K562 (cell line): ENCODE results near the gene G6PC1. TPM values are rescaled to one million over a fixed set of nuclear protein-coding genes. Genes with fewer than 3 reads are reported as not detected.

ENCODE experiments used
- ATAC-seq: fragments of 200-7000 bp; cut with Tn5 transposase; 3 replicates; pipeline ENCODE4 v1.9.1; 2020; ENCODE audit warnings: moderate library complexity
- BruUV-seq: library from RNA; stranded (reverse); fragments of 400-500 nt; replicated peaks from 2 replicates; lab custom pipeline; 2021; lab: Mats Ljungman, UMichigan
- CTCF ChIA-PET: fragments of 300-600 bp; formaldehyde crosslinking; extraction: SDS; loops from one replicate; lab custom pipeline; 2021; ENCODE audit warnings: low intra/inter-chr PET ratio; lab: Yijun Ruan, JAX
- POLR2A ChIA-PET: fragments of 300-600, 350-650 bp; sonication (Branson Sonifier 250); formaldehyde crosslinking; extraction: SDS; loops from one replicate; lab custom pipeline; 2021; ENCODE audit warnings: antibody characterized with exemption, inconsistent platforms; lab: Yijun Ruan, JAX
- DNase-seq, 4 experiments: peaks; one replicate each; pipeline versions ENCODE4 v3.0.0 to v3.0.0-alpha.2; 2011 to 2018; ENCODE audit warnings: low spot score in 3 of 4, mixed read lengths in 3 of 4; ENCODE audit errors: extremely low read depth in 1 of 4
- FAIRE-seq: peaks from 2 replicates; lab custom pipeline; 2011; peaks lifted over from hg19 to GRCh38; lab: Jason Lieb, UNC
- H2AFZ ChIP-seq: 2 replicates; pipeline ENCODE4 v1.6.0; 2011; ENCODE audit warnings: low read depth, low read length, control low read depth, inconsistent platforms
- H3K27ac ChIP-seq: fragments of 200-600 bp; 3 replicates; pipeline ENCODE4 v1.8.0; 2011; ENCODE audit warnings: low read depth, mild to moderate bottlenecking, control low read depth, inconsistent platforms, low read length, moderate library complexity, mixed read lengths; ENCODE audit errors: extremely low read depth
- H3K27me3 ChIP-seq, 2 experiments: fragments of 300-600 bp in 1 of 2; 2 replicates in 1 of 2; 3 replicates in 1 of 2; pipeline versions ENCODE4 v1.6.0 to v1.8.0; 2011; ENCODE audit warnings: inconsistent platforms in 2 of 2, low read length in 2 of 2, mild to moderate bottlenecking in 1 of 2, mixed read lengths in 1 of 2, moderate library complexity in 1 of 2; ENCODE audit not compliant: control insufficient read depth in 2 of 2, insufficient read depth in 2 of 2
- H3K36me3 ChIP-seq: fragments of 300-600 bp; 3 replicates; pipeline ENCODE4 v1.8.0; 2011; ENCODE audit warnings: mild to moderate bottlenecking, low read length, inconsistent platforms; ENCODE audit not compliant: control insufficient read depth, insufficient read depth
- H3K4me1 ChIP-seq, 2 experiments: fragments of 200-600 bp in 1 of 2; replicated peaks in 1 of 2; 2 replicates in 1 of 2; 3 replicates in 1 of 2; pipeline versions ENCODE4 v1.5.1 to v1.8.0; 2011; ENCODE audit warnings: inconsistent platforms in 2 of 2, low read length in 2 of 2, mild to moderate bottlenecking in 1 of 2, mixed read lengths in 1 of 2, moderate library complexity in 1 of 2; ENCODE audit not compliant: control insufficient read depth in 2 of 2, insufficient read depth in 2 of 2
- H3K4me2 ChIP-seq: 2 replicates; pipeline ENCODE4 v1.6.1; 2011; ENCODE audit warnings: low read length, control low read depth, inconsistent platforms, mixed read lengths; ENCODE audit not compliant: insufficient read depth
- H3K4me3 ChIP-seq: fragments of 200-600 bp; sonication (generic), shearing (Covaris generic); 2 replicates; pipeline ENCODE4 v1.5.1; 2016; ENCODE audit warnings: control low read depth, inconsistent platforms
- H3K79me2 ChIP-seq: fragments of 200-600 bp; 3 replicates; pipeline ENCODE4 v1.8.0; 2011; ENCODE audit warnings: low read length, inconsistent platforms; ENCODE audit not compliant: control insufficient read depth, insufficient read depth
- H3K9ac ChIP-seq, 2 experiments: 2 replicates each; pipeline versions ENCODE4 v1.6.0 to v1.6.1; 2011; ENCODE audit warnings: low read depth in 2 of 2, low read length in 2 of 2, control low read depth in 1 of 2, inconsistent platforms in 1 of 2, mild to moderate bottlenecking in 1 of 2, mixed read lengths in 1 of 2; ENCODE audit not compliant: insufficient read depth in 1 of 2
- H3K9me1 ChIP-seq: one replicate; pipeline ENCODE4 v1.6.0; 2011; ENCODE audit warnings: inconsistent platforms, mild to moderate bottlenecking, low read length, moderate library complexity; ENCODE audit not compliant: control insufficient read depth, insufficient read depth
- H3K9me3 ChIP-seq: replicated peaks from 2 replicates; pipeline ENCODE4 v1.5.1; 2011; ENCODE audit warnings: low read depth, low read length, inconsistent platforms; ENCODE audit not compliant: control insufficient read depth, insufficient read depth
- H4K20me1 ChIP-seq: replicated peaks from 2 replicates; pipeline ENCODE4 v1.6.1; 2011; ENCODE audit warnings: low read length, inconsistent platforms, mixed read lengths; ENCODE audit not compliant: control insufficient read depth, insufficient read depth
- EP300 ChIP-seq: IDR thresholded peaks from 2 replicates; pipeline ENCODE4 v1.6.1; 2012; ENCODE audit warnings: low read length, improper control_type of control experiment
- HNRNPH1 ChIP-seq: fragments of 200-400 bp; formaldehyde crosslinking; optimal IDR thresholded peaks from 2 replicates; pipeline ENCODE3; 2017; ENCODE audit warnings: low read depth, mild to moderate bottlenecking, low read length, moderate library complexity
- NR2F6 ChIP-seq: fragments of 450-650 bp; formaldehyde crosslinking; IDR thresholded peaks from 2 replicates; pipeline ENCODE4 v1.4.0; 2020; ENCODE audit warnings: mild to moderate bottlenecking
- RBM17 ChIP-seq: fragments of 200-400 bp; formaldehyde crosslinking; IDR thresholded peaks from 2 replicates; pipeline ENCODE4 v1.6.1; 2017; ENCODE audit warnings: low read depth, mild to moderate bottlenecking, low read length, borderline replicate concordance
- ZNF263 ChIP-seq: sonication (generic); formaldehyde crosslinking; IDR thresholded peaks from 2 replicates; pipeline ENCODE4 v1.8.0; 2022; ENCODE audit warnings: mild to moderate bottlenecking, missing genetic modification reagents, borderline replicate concordance
- WGBS: fragments of 100-300 bp; shearing (Covaris generic); methylation state at CpG from one replicate; pipeline ENCODE4 v1.1.6; 2016; ENCODE audit warnings: low coverage, mixed read lengths; ENCODE audit not compliant: insufficient coverage; ENCODE audit errors: missing lambda C conversion rate; 5-methylcytosine and 5-hydroxymethylcytosine counted together
- in situ Hi-C: fragments of 300-500 bp; cut with MboI; formaldehyde crosslinking; loops from 4 replicates; pipeline ENCODE4 v1.15.0; 2018; ENCODE audit warnings: inconsistent platforms, mixed read lengths
- intact Hi-C: fragments of 100-400 bp; cut with micrococcal nuclease; formaldehyde crosslinking; loops from 2 replicates; pipeline ENCODE4 v1.14.2; 2022
- polyA plus RNA-seq, 8 experiments: library from polyadenylated mRNA; depleted of rRNA in 4 of 8; stranded (reverse) in 5 of 8; unstranded in 3 of 8; fragments of >200 nt; fragmentation: Nextera tagmentation in 2 of 8; fragmentation: Illumina TruSeq in 1 of 8; extraction: Ambion mirVana in 2 of 8; extraction: Trizol in 1 of 8; gene quantifications; 2 replicates each; pipeline versions ENCODE4 v1.2.1 to v1.2.3, GENCODE V29; 2011 to 2014; ENCODE audit warnings: inconsistent platforms in 1 of 8, missing spikeins in 1 of 8
- total RNA-seq, 7 experiments: library from RNA; depleted of rRNA in 6 of 7; stranded (reverse); fragments of >200 nt in 6 of 7; fragmentation: Illumina TruSeq in 2 of 7; extraction: Trizol in 2 of 7; gene quantifications; 2 replicates each; pipeline versions ENCODE4 v1.2.1 to v1.2.3, GENCODE V29; 2011 to 2021; ENCODE audit warnings: low replicate concordance in 1 of 7
- TF ChIP-seq, protein P1 (sequence below): fragments of 250-450 bp; sonication (Bioruptor Pico); IDR thresholded peaks from 2 replicates; pipeline ENCODE4 v1.5.0; 2021
- TF ChIP-seq, protein P2 (sequence below): fragments of 450-650 bp; formaldehyde crosslinking; IDR thresholded peaks from 2 replicates; pipeline ENCODE4 v1.4.0; 2020; ENCODE audit warnings: mild to moderate bottlenecking, moderate library complexity
- TF ChIP-seq, protein P3 (sequence below), 2 experiments: fragments of 450-650 bp in 1 of 2; sonication (generic) in 1 of 2; formaldehyde crosslinking in 1 of 2; IDR thresholded peaks in 1 of 2; conservative IDR thresholded peaks in 1 of 2; 2 replicates each; pipeline versions ENCODE4 v1.6.1 to v1.8.1; 2016 to 2023; ENCODE audit warnings: mild to moderate bottlenecking in 2 of 2, moderate library complexity in 2 of 2, inconsistent platforms in 1 of 2, missing genetic modification reagents in 1 of 2

The G6PC1 gene
- total and polyA plus RNA-seq, 9 of the 15 experiments (the other 6 are each of a cell fraction or from before 2014, with no cell fraction given), result not detected

DNA sequence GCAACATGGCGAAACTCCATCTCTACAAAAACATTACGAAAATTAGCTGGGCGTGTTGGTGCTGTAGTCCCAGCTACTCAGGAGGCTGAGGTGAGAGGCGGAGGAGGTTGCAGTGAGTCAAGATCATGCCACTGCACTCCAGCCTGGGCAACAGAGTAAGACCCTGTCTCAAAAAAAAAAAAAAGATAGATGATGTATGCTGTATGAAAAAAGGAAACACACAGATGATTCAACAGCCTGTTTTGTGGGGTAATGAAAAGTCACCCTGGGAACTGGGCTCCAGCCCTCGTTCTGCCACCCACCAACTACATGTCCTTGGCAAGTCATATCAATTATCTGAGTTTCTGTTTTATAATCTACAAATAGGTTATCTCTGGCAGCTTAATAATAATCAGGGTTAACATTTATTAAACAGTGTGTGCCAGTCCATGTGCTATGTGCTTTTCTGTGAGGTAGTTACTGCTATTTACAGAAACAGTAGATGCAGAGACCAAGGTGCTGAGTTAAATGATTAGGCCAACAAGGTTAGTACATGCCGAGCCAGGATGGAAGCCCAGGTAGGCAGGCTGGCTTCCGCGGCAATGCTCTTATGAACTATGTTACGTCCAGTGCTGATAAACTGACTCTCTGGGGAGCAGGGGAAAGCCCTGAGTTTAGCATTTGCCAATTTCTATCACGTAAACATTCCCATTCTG lies 1.1 kb downstream of the G6PC1 start (continued):
- TF ChIP-seq, protein P1, sequence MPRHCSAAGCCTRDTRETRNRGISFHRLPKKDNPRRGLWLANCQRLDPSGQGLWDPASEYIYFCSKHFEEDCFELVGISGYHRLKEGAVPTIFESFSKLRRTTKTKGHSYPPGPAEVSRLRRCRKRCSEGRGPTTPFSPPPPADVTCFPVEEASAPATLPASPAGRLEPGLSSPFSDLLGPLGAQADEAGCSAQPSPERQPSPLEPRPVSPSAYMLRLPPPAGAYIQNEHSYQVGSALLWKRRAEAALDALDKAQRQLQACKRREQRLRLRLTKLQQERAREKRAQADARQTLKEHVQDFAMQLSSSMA, result no peak
- TF ChIP-seq, protein P2, sequence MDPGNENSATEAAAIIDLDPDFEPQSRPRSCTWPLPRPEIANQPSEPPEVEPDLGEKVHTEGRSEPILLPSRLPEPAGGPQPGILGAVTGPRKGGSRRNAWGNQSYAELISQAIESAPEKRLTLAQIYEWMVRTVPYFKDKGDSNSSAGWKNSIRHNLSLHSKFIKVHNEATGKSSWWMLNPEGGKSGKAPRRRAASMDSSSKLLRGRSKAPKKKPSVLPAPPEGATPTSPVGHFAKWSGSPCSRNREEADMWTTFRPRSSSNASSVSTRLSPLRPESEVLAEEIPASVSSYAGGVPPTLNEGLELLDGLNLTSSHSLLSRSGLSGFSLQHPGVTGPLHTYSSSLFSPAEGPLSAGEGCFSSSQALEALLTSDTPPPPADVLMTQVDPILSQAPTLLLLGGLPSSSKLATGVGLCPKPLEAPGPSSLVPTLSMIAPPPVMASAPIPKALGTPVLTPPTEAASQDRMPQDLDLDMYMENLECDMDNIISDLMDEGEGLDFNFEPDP (CRISPR knock-in tag), result no peak

DNA sequence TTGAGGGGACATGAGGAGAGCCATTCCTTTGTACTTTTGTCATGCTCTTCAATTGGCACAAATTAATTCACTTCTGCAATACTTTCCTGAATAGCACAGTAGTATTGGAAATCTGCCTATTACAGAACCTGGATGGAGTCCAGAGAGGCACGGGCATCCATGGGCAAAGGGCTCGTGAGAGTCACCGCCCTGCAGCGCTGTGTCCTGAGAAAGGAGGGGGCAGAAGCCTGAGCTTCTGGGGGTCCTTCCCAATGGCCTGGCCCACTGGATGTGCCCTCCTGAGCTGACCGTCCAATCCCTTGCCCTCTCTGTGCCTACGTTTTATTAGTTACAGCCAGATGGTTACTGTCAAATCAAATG lies 3.5 kb downstream of the G6PC1 start:
- FAIRE-seq (no peak), ATAC-seq (no peak), DNase-seq (no peak)
- 14% methylated on average over 6 of the region's 6 CpGs for WGBS
- no peak overlapping the region for H3K27ac ChIP-seq
- POLR2A ChIA-PET, result interaction anchor here (0.5 to 1.4 kb wide), 2 partner anchors 56 to 110 kb away, joined by 3 read pairs; no protein-coding TSS in a partner anchor
- H3K4me1 ChIP-seq, result no peaks in the 10 kb centered on the region
- no peak overlapping the region for H3K4me3 ChIP-seq
- H3K36me3 ChIP-seq, result no peaks in the 10 kb centered on the region
- intact Hi-C loops, result no loop called here
- H3K9me1 ChIP-seq, result no peaks in the 10 kb centered on the region
- no peak overlapping the region for H3K9ac ChIP-seq
- H3K27me3 ChIP-seq, result peaks cover 32 to 45% of the 10 kb centered on the region in 2 experiments
- no TSS peak for BruUV-seq
- no peak overlapping the region for H2AFZ ChIP-seq
- CTCF ChIA-PET, result no interaction called here
- no peaks in the 10 kb centered on the region for H4K20me1 ChIP-seq
- H3K4me2 ChIP-seq, result no peak overlapping the region
- no peaks in the 10 kb centered on the region for H3K9me3 ChIP-seq
- in situ Hi-C loops, result no loop called here
- H3K79me2 ChIP-seq, result no peaks in the 10 kb centered on the region
- TF ChIP-seq ZNF263 (CRISPR knock-in tag) (no peak), RBM17 (no peak), NR2F6 (CRISPR knock-in tag) (no peak), HNRNPH1 (no peak), EP300 (no peak)
- TF ChIP-seq, protein P3, sequence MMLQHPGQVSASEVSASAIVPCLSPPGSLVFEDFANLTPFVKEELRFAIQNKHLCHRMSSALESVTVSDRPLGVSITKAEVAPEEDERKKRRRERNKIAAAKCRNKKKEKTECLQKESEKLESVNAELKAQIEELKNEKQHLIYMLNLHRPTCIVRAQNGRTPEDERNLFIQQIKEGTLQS (IDR thresholded peaks at IDR 0.05), result no peak
- TF ChIP-seq, protein P3 (CRISPR knock-in tag; conservative IDR thresholded peaks at IDR 0.05), result no peak
